ENCODE measurements around the gene PEPD. TPM values are rescaled to one million over a fixed set of nuclear protein-coding genes. Genes with fewer than 3 reads are reported as not detected.

PEPD gene
- total and polyA plus RNA-seq, 2 of the 4 experiments (the other 2 are of a cell fraction) = 36.7 to 88.4 TPM

DNA sequence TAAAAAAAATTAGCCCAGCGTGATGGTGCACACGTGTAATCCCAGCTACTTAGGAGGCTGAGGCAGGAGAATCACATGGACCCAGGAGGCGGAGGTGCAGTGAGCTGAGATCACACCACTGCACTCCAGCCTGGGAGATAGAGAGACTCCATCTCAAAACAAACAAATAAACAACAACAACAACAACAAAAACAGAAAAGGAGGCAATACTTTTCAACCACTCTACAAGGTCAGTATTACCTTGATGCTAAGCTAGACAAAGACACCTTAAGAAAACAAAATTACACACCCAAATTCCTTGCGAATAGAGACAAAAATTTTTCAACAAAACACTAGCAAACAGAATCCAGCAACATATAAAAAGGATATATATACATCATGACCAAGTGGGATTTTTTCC is 39.7 kb downstream of the PEPD start:
- no peak overlapping the region for H3K4me3 ChIP-seq (ENCODE audit: insufficient read depth, low read depth, low read length)
- no CpG with 5 or more reads among the region's 4 CpGs for WGBS, 2 experiments (ENCODE audit: extremely low coverage in 2 of 2, insufficient read length in 1 of 2)
- H3K27me3 ChIP-seq (ENCODE audit: control insufficient read depth, insufficient read depth, low read length) = no peaks in the 10 kb centered on the region
- no peak overlapping the region for H4K8ac ChIP-seq (ENCODE audit: low read depth in 2 of 2, low read length in 2 of 2)
- no peak overlapping the region for H3K18ac ChIP-seq (ENCODE audit: low read depth, low read length)
- peaks cover 9% of the 10 kb centered on the region for H3K36me3 ChIP-seq (ENCODE audit: control insufficient read depth, insufficient read depth, low read length)
- no peak overlapping the region for H3K4me2 ChIP-seq (ENCODE audit: low read depth, low read length)
- H2AK9ac ChIP-seq (replicated peaks; ENCODE audit: low read depth, low read length, poor library complexity) = no peak overlapping the region
- H3K14ac ChIP-seq (replicated peaks; ENCODE audit: low read depth, low read length) = no peak overlapping the region
- intact Hi-C loops (cut with micrococcal nuclease) (no loop called here), dilution Hi-C loops (cut with HindIII; ENCODE audit: low sequenced_read_pairs, unreplicated experiment) (no loop called here), in situ Hi-C loops (cut with MboI; ENCODE audit: low sequenced_read_pairs) (no loop called here)
- no peak overlapping the region for H2BK5ac ChIP-seq (ENCODE audit: low read depth, low read length, poor library complexity, severe bottlenecking)
- ATAC-seq (ENCODE audit: low read depth) = no peak
- no peak overlapping the region for H4K5ac ChIP-seq (ENCODE audit: low read depth, low read length)
- H2AK5ac ChIP-seq (ENCODE audit: low read depth, low read length) = no peak overlapping the region
- H3K79me1 ChIP-seq (ENCODE audit: low read depth in 1 of 2, low read length in 2 of 2) = no peaks in the 10 kb centered on the region
- H4K20me1 ChIP-seq (ENCODE audit: insufficient read depth, low read length) = no peaks in the 10 kb centered on the region
- no peaks in the 10 kb centered on the region for H3K4me1 ChIP-seq (ENCODE audit: control insufficient read depth, insufficient read depth, low read length)
- peaks cover 4% of the 10 kb centered on the region for H3K9me1 ChIP-seq (ENCODE audit: insufficient read depth, low read length)
- no peak overlapping the region for H2BK20ac ChIP-seq (ENCODE audit: low read depth, low read length)
- peaks cover 5% of the 10 kb centered on the region; the same call in 1 of the 2 replicates for H3K9me3 ChIP-seq (ENCODE audit: control insufficient read depth, insufficient read depth, low read length)
- ChIA-PET POLR2A (ENCODE audit: unreplicated experiment) (no interaction called here), CTCF (no interaction called here)
- no TSS peak for BruUV-seq (replicated peaks)
- no peak overlapping the region for H3K9ac ChIP-seq (ENCODE audit: low read depth, low read length)
- no peak for TF ChIP-seq MXI1 (IDR thresholded peaks at IDR 0.05; ENCODE audit: borderline replicate concordance, low read depth, low read length)
- TF ChIP-seq, protein P1, sequence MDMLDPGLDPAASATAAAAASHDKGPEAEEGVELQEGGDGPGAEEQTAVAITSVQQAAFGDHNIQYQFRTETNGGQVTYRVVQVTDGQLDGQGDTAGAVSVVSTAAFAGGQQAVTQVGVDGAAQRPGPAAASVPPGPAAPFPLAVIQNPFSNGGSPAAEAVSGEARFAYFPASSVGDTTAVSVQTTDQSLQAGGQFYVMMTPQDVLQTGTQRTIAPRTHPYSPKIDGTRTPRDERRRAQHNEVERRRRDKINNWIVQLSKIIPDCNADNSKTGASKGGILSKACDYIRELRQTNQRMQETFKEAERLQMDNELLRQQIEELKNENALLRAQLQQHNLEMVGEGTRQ (IDR thresholded peaks at IDR 0.05; ENCODE audit: low read depth, low read length) = no peak
- no peak for TF ChIP-seq MAFK (IDR thresholded peaks at IDR 0.05; ENCODE audit: low read depth, low read length)
- TF ChIP-seq ELK1 (IDR thresholded peaks at IDR 0.05; ENCODE audit: borderline replicate concordance, low read depth, low read length) = no peak
- TF ChIP-seq POLR2A (IDR thresholded peaks at IDR 0.05; ENCODE audit: low read depth, low read length) = no peak
- TF ChIP-seq RCOR1 (IDR thresholded peaks at IDR 0.05; ENCODE audit: insufficient replicate concordance, low read length) = no peak
- no peak for TF ChIP-seq SMC3 (IDR thresholded peaks at IDR 0.05; ENCODE audit: low read depth, low read length)
- TF ChIP-seq CHD1 (IDR thresholded peaks at IDR 0.05; ENCODE audit: low read depth, low read length) = no peak
- no peak for TF ChIP-seq MAZ (IDR thresholded peaks at IDR 0.05; ENCODE audit: borderline replicate concordance, low read depth, low read length)
- TF ChIP-seq CEBPB (IDR thresholded peaks at IDR 0.05; ENCODE audit: low read depth, low read length) = no peak
- TF ChIP-seq RAD21 (IDR thresholded peaks at IDR 0.05; ENCODE audit: low read length) = no peak
- no peak for TF ChIP-seq CTCF (conservative IDR thresholded peaks at IDR 0.05; ENCODE audit: low read depth, low read length)
- TF ChIP-seq RFX5 (IDR thresholded peaks at IDR 0.05; ENCODE audit: low read depth, low read length) = no peak
- TF ChIP-seq BHLHE40 (IDR thresholded peaks at IDR 0.05; ENCODE audit: low read depth, low read length) = no peak
- TF ChIP-seq FOS (IDR thresholded peaks at IDR 0.05; ENCODE audit: low read depth, low read length) = no peak
- TF ChIP-seq NFE2L2 (IDR thresholded peaks at IDR 0.05; ENCODE audit: low read depth, low read length) = no peak
- no peak overlapping the region for H3K4ac ChIP-seq (ENCODE audit: low read depth, low read length)
- H4K91ac ChIP-seq (ENCODE audit: insufficient read depth, low read depth, low read length) = no peak overlapping the region
- no peak overlapping the region for H2BK120ac ChIP-seq (ENCODE audit: low read depth, low read length)
- H3K23ac ChIP-seq (ENCODE audit: low read depth, low read length) = no peak overlapping the region
- no peak overlapping the region for H2AFZ ChIP-seq (replicated peaks; ENCODE audit: low read length, poor library complexity)
- H2BK15ac ChIP-seq (ENCODE audit: low read depth, low read length) = no peak overlapping the region
- DNase-seq = no peak
- H3K27ac ChIP-seq (ENCODE audit: insufficient read depth, low read length) = no peak overlapping the region
- no peak overlapping the region for H3K56ac ChIP-seq (ENCODE audit: extremely low read depth, insufficient read depth, low read length)
